ENCODE results near the gene SMAD7. TPM values are rescaled to one million over a fixed set of nuclear protein-coding genes. Genes with fewer than 3 reads are reported as not detected.

Gene SMAD7
- total and polyA plus RNA-seq, 2 experiments from 2014 or later, result 6.8 to 51.7 TPM

DNA sequence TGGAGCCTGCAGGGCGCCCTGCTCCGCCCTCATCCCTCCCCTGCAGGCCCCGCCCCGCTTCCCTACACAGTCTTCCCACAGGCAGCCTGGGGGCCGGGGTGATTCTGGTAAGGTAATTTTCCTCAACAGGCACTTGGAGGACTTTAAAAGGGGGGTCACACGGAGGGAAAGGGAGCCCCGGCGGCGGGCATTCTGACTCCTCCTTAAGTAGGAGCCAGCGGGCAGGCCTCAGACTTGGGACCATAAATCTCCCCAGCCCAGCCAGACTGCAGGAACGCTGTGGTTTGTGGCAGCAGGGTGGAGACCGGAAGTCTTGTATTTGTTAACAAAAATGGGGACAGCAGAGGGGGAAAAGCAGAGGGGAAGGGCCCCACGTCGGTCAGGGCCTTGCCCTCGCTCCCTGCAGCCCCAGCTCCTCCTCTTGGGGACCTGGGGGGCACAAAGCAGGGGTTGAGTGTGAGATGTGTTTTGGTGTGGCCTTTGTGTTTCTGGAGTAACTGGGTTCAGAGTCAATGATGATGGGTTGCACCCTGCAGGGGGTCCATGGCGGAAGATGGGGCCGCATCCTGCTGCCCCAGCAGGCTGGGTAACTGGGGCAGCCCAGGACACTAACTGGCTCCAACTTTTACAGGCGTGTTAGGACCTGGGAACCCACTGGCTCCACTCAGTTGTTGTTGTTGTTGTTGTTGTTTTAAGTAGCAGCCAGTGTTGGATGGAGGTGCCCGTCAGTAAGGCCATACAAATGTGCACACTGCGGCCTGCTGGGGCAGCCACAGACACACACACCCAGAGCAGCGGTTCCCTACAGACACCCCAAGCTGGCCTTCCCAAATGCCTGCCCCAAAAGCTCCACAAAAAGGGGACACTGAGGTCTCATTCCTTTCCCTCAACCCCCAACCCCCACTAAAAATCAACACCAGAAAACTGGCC lies 27.7 kb downstream of the SMAD7 start:
- TF ChIP-seq EZH2phosphoT487 (IDR thresholded peaks at IDR 0.05; ENCODE audit: insufficient read depth, low read depth) (no peak), EZH2 (IDR thresholded peaks at IDR 0.05; ENCODE audit: insufficient read depth, poor library complexity, severe bottlenecking) (no peak)
- Histone ChIP-seq H2AFZ (no peak overlapping the region), H3K9me2 (ENCODE audit: insufficient read depth) (no peaks in the 10 kb centered on the region), H3K79me2 (ENCODE audit: insufficient read depth) (peaks cover 98% of the 10 kb centered on the region), H3K9me3 (ENCODE audit: low read depth) (no peaks in the 10 kb centered on the region), H3K4me2 (ENCODE audit: unreplicated experiment) (peak overlapping the region; percentile 83), H3F3A (ENCODE audit: insufficient read depth) (peaks cover 56% of the 10 kb centered on the region), H3K36me3 (ENCODE audit: low read depth) (peaks cover 5% of the 10 kb centered on the region; the same call in 1 of the 2 replicates), H3K27ac (peak overlapping the region; percentile 76), H3K27me3 (replicated peaks; ENCODE audit: insufficient read depth) (no peaks in the 10 kb centered on the region), H3K4me3 (peak overlapping the region; percentile 59), H3K9ac (peak overlapping the region; percentile 66), H4K20me1 (ENCODE audit: insufficient read depth) (no peaks in the 10 kb centered on the region), H3K4me1 (ENCODE audit: insufficient read depth) (peaks cover 60% of the 10 kb centered on the region)
- 11 to 15% methylated on average over 16 to 21 of the region's 21 CpGs for WGBS, 2 experiments (ENCODE audit: low coverage in 1 of 2, low lambda C conversion rate in 2 of 2, missing lambda C conversion rate in 2 of 2)
- in situ Hi-C loops (cut with MboI), result no loop called here
- peak; percentile 96 for DNase-seq

DNA sequence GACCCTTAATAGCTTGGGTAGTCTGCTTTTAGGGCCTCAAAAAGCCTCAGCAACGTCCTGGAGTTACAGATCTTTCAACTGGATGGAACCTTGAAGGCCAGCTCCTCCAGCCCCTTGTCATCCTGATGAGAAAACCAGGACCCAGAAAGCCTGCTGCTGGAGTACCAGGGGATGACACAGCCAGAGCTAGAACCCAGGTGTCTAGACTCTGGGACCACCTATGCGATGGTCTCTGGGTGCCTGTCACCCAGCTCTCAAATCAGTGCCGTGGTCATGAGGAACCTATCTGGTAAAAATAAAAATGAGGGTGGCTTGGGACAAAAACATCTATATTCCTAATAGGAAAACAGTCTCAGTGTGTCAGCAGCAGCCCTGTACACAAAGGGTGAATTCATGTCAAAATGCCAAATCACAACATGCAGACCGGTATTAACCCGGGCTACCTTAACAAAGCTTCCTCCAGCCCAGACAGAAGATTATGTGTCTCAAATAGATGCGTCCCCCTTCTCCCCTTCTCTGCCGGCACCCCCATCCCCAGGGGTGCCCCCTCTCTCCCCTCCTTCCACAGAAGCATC lies 28.5 kb downstream of the SMAD7 start:
- Histone ChIP-seq H3K4me1 (ENCODE audit: insufficient read depth) (peaks cover 60% of the 10 kb centered on the region), H3F3A (ENCODE audit: insufficient read depth) (peaks cover 57% of the 10 kb centered on the region), H3K9ac (peak overlapping the region; percentile 66), H3K27ac (peak overlapping the region; percentile 76), H3K4me2 (ENCODE audit: unreplicated experiment) (peak overlapping the region; percentile 83), H4K20me1 (ENCODE audit: insufficient read depth) (no peaks in the 10 kb centered on the region), H2AFZ (no peak overlapping the region), H3K79me2 (ENCODE audit: insufficient read depth) (peaks cover 96% of the 10 kb centered on the region), H3K36me3 (ENCODE audit: low read depth) (peaks cover 5% of the 10 kb centered on the region; the same call in 1 of the 2 replicates), H3K27me3 (replicated peaks; ENCODE audit: insufficient read depth) (no peaks in the 10 kb centered on the region), H3K4me3 (peak overlapping the region; percentile 59), H3K9me2 (ENCODE audit: insufficient read depth) (no peaks in the 10 kb centered on the region), H3K9me3 (ENCODE audit: low read depth) (no peaks in the 10 kb centered on the region)
- 26 to 42% methylated on average over 4 to 7 of the region's 7 CpGs for WGBS, 2 experiments (ENCODE audit: low coverage in 1 of 2, low lambda C conversion rate in 2 of 2, missing lambda C conversion rate in 2 of 2)
- TF ChIP-seq EZH2 (IDR thresholded peaks at IDR 0.05; ENCODE audit: insufficient read depth, poor library complexity, severe bottlenecking) (no peak), EZH2phosphoT487 (IDR thresholded peaks at IDR 0.05; ENCODE audit: insufficient read depth, low read depth) (no peak)
- peak; percentile 21 for DNase-seq
- in situ Hi-C loops (cut with MboI), result no loop called here

DNA sequence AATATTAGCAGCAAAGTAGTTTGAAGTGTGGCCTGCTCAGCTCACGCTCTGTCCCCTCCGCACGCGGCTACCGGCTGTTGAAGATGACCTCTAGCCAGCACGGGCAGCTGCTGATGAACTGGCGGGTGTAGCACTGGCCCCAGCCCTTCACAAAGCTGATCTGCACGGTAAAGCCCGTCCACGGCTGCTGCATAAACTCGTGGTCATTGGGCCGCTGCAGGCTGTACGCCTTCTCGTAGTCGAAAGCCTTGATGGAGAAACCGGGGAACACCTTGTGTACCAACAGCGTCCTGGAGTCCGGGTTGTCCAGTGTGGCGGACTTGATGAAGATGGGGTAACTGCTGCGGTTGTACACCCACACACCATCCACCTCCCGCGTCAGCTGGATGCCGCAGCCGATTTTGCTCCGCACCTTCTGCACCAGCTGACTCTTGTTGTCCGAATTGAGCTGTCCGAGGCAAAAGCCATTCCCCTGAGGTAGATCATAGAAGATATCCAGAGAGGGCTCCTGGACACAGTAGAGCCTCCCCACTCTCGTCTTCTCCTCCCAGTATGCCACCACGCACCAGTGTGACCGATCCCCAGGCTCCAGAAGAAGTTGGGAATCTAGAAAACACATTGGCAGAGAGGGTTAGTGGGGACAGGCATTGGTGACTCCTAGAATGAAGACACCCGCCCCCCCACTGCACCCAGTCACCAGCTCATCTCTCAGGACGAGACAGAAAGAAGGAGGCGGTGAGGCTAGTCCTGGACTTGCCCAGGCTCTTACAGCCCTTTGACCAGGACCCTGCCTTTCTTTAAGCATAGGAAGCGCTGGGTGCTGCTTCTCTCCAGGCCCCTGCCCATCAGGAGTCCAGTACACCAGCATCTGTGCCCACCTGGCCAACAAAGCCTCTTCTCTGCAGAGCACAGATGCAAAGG lies 29.2 kb downstream of the SMAD7 start:
- Histone ChIP-seq H3K9ac (peak overlapping the region; percentile 66), H3K4me1 (ENCODE audit: insufficient read depth) (peaks cover 60% of the 10 kb centered on the region), H3K27me3 (replicated peaks; ENCODE audit: insufficient read depth) (no peaks in the 10 kb centered on the region), H4K20me1 (ENCODE audit: insufficient read depth) (no peaks in the 10 kb centered on the region), H3K9me3 (ENCODE audit: low read depth) (no peaks in the 10 kb centered on the region), H3K9me2 (ENCODE audit: insufficient read depth) (no peaks in the 10 kb centered on the region), H2AFZ (no peak overlapping the region), H3F3A (ENCODE audit: insufficient read depth) (peaks cover 64% of the 10 kb centered on the region), H3K4me2 (ENCODE audit: unreplicated experiment) (peak overlapping the region; percentile 83), H3K4me3 (no peak overlapping the region), H3K36me3 (ENCODE audit: low read depth) (peaks cover 5% of the 10 kb centered on the region; the same call in 1 of the 2 replicates), H3K27ac (peak overlapping the region; percentile 76), H3K79me2 (ENCODE audit: insufficient read depth) (peaks cover 88% of the 10 kb centered on the region)
- TF ChIP-seq EZH2 (IDR thresholded peaks at IDR 0.05; ENCODE audit: insufficient read depth, poor library complexity, severe bottlenecking), result no peak
- DNase-seq, result peak; percentile 56
- 96 to 97% methylated on average over 33 to 34 of the region's 34 CpGs for WGBS, 2 experiments (ENCODE audit: low coverage in 1 of 2, low lambda C conversion rate in 2 of 2, missing lambda C conversion rate in 2 of 2)
- in situ Hi-C loops (cut with MboI), result no loop called here

Measured in GM23248 (cell line).